Measurements from ENCODE around the gene PDE2A. TPM values are rescaled to one million over a fixed set of nuclear protein-coding genes. Genes with fewer than 3 reads are reported as not detected.

PDE2A gene
- total RNA-seq, 2 donors from 2014 or later = 2.7 to 4.9 TPM

GRCh38 chr11:72541257-72541974, 132.8 kb downstream of the PDE2A start:
- Mint-ChIP-seq H3K4me3 (no peak overlapping the region), H3K27me3 (peaks cover 49% of the 10 kb centered on the region)
- ATAC-seq = no peak

GRCh38 chr11:72537051-72537450, 137.2 kb downstream of the PDE2A start:
- DNase-seq = no peak
- no peak for ATAC-seq
- Mint-ChIP-seq H3K27ac (no peak overlapping the region), H3K27me3 (peaks cover 36% of the 10 kb centered on the region), H3K4me3 (no peak overlapping the region), H3K36me3 (ENCODE audit: low read depth) (no peaks in the 10 kb centered on the region), H3K4me1 (no peaks in the 10 kb centered on the region)
- no peaks in the 10 kb centered on the region for H3K9me3 ChIP-seq (ENCODE audit: control insufficient read depth, low read length, poor library complexity, severe bottlenecking)

More at GRCh38 chr11:72541257-72541974, 132.8 kb downstream of the PDE2A start:
- no peaks in the 10 kb centered on the region for H3K9me3 ChIP-seq (ENCODE audit: control insufficient read depth, low read length, poor library complexity, severe bottlenecking)
- no peak overlapping the region for H3K27ac Mint-ChIP-seq
- peaks cover 2% of the 10 kb centered on the region for H3K36me3 Mint-ChIP-seq (ENCODE audit: low read depth)
- DNase-seq = no peak
- no peaks in the 10 kb centered on the region for H3K4me1 Mint-ChIP-seq

- DNase-seq = no peak
- peaks cover 33% of the 10 kb centered on the region for H3K27me3 Mint-ChIP-seq
- H3K4me3 Mint-ChIP-seq = no peak overlapping the region
- no peak overlapping the region for H3K27ac Mint-ChIP-seq
- H3K9me3 ChIP-seq (ENCODE audit: control insufficient read depth, low read length, poor library complexity, severe bottlenecking) = no peaks in the 10 kb centered on the region
- peaks cover 2% of the 10 kb centered on the region for H3K36me3 Mint-ChIP-seq (ENCODE audit: low read depth)
- peaks cover 2% of the 10 kb centered on the region for H3K4me1 Mint-ChIP-seq
- no peak for ATAC-seq
These were observed 139.1 kb downstream of the PDE2A start for GRCh38 chr11:72535194-72535547.

- H3K4me3 Mint-ChIP-seq = no peak overlapping the region
- peaks cover 3% of the 10 kb centered on the region for H3K4me1 Mint-ChIP-seq
- no peak overlapping the region for H3K27ac Mint-ChIP-seq
- DNase-seq (no peak), ATAC-seq (no peak)
- peaks cover 3% of the 10 kb centered on the region for H3K36me3 Mint-ChIP-seq (ENCODE audit: low read depth)
- H3K9me3 ChIP-seq (ENCODE audit: control insufficient read depth, low read length, poor library complexity, severe bottlenecking) = no peaks in the 10 kb centered on the region
- H3K27me3 Mint-ChIP-seq = peaks cover 34% of the 10 kb centered on the region
These were observed 139.6 kb downstream of the PDE2A start for GRCh38 chr11:72534371-72535193.

GRCh38 chr11:72529068-72529467, 145.2 kb downstream of the PDE2A start:
- Mint-ChIP-seq H3K27me3 (peaks cover 18% of the 10 kb centered on the region), H3K4me3 (no peak overlapping the region), H3K27ac (no peak overlapping the region), H3K36me3 (ENCODE audit: low read depth) (peaks cover 3% of the 10 kb centered on the region), H3K4me1 (peaks cover 3% of the 10 kb centered on the region)
- ATAC-seq (no peak), DNase-seq (no peak)
- H3K9me3 ChIP-seq (ENCODE audit: control insufficient read depth, low read length, poor library complexity, severe bottlenecking) = no peaks in the 10 kb centered on the region

GRCh38 chr11:72528121-72528520, 146.1 kb downstream of the PDE2A start:
- no peaks in the 10 kb centered on the region for H3K9me3 ChIP-seq (ENCODE audit: control insufficient read depth, low read length, poor library complexity, severe bottlenecking)
- DNase-seq = no peak
- H3K36me3 Mint-ChIP-seq (ENCODE audit: low read depth) = peaks cover 3% of the 10 kb centered on the region
- peaks cover 5% of the 10 kb centered on the region for H3K4me1 Mint-ChIP-seq
- no peak overlapping the region for H3K27ac Mint-ChIP-seq
- no peak overlapping the region for H3K4me3 Mint-ChIP-seq
- no peak for ATAC-seq
- peaks cover 15% of the 10 kb centered on the region for H3K27me3 Mint-ChIP-seq

Other genes with a start within 250 kb of the PDE2A start
- 10 to 100 TPM; 13.0 to 14.4 TPM for gene CLPB, start 239.9 kb downstream of the PDE2A start, total RNA-seq
- 100 to 1,000 TPM in 1 of 2 donors, 10 to 100 TPM in 1; 93.3 to 108 TPM for gene ARAP1, start 78.0 kb upstream of the PDE2A start, total RNA-seq
- 10 to 100 TPM; 12.9 to 17.7 TPM for gene STARD10, start 119.6 kb upstream of the PDE2A start, total RNA-seq
- 100 to 1,000 TPM in 1 of 2 donors, 10 to 100 TPM in 1; 95.4 to 121 TPM for gene ATG16L2, start 140.0 kb upstream of the PDE2A start, total RNA-seq

Data from T-helper 17 cell (primary cell).